GM18511 (cell line): ENCODE measurements around the gene ST8SIA4.

ENCODE experiments used
- ATAC-seq: cut with Tn5 transposase; IDR thresholded peaks from one replicate; pipeline ENCODE4 v1.9.1; 2021; ENCODE audit warnings: mild to moderate bottlenecking, moderate library complexity; ENCODE audit not compliant: unreplicated experiment

The ST8SIA4 gene

DNA sequence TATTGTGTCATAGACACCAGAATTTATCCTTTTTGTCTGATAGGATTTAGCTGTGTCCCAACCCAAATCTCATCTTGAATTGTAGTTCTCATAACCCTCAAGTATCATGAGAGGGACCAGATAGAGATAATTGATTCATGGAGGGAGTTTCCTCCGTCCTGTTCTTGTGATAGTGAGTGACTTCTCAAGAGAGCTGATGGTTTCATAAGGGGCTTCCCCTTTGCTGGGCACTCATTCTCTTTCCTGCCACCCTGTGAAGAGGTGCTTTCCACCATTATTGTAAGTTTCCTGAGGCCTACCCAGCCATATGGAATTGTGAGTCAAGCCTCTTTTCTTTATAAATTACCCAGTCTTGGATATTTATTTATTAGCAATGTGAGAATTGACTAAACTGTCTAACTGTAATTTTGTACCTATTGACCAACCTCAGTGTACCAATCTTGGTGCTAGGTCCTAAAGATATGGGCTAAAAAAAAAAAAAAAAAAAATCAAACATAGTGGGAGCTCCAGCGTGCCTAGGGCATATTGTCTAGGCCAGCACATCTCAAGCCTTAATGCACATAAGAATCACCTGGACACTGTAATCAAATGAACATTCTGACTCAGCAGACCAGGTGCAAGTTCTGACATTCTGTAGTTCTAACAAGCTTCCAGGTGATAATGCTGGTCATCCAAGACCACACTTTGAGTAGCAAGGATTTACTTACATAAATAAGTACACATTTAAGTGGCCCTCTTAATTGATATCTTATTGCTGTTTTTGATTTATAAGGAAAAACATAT is 30.5 kb downstream of the ST8SIA4 start:
- peak; percentile 62 for ATAC-seq

DNA sequence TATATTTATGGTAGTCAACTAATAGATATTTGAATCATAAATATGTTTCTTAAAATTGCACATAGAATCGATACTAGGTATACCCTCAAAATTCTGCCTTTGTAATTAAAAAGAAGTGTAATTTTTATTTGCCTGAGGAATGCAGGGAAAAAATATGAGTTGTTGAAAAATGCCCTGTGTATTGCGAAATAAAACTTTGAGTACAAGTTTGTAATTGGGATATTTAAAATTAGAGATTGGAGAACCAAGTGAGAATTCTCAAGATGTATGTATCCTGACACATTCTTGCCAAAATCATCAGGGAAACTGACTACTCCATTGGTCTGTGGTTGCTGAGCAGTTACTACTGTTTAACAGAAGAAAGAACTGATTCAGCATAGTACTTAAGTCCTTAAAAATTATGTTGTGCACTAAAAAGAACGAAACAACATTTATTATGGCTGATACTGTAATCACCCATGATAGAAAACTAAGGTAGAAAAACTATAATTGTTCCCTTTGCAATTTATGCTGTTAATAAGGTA is 36.0 kb downstream of the ST8SIA4 start:
- ATAC-seq: no peak

GRCh38 chr5:100864931-100865330 is 38.2 kb downstream of the ST8SIA4 start:
- ATAC-seq: no peak

GRCh38 chr5:100863739-100864138 is 39.3 kb downstream of the ST8SIA4 start:
- ATAC-seq: no peak

DNA sequence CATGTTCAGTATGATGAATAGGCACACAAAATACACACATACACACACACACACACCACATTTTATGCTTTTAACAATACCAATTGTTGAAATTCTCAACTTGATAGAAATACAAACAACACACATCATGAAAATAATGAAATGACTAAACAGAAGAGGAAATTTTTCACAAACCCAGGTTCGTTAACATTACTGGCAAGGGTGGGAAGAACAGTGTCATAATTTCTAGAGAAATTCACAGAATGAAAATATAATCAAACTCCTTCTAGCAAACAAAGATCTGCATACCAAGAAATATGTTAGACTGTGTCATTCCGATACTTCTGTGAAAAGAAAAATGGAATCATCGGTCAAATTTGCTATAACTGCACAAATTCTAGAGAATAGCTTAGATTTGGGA is 41.9 kb downstream of the ST8SIA4 start:
- no peak for ATAC-seq

- ATAC-seq: peak; percentile 58
These were observed 42.7 kb downstream of the ST8SIA4 start for GRCh38 chr5:100860407-100860806.

DNA sequence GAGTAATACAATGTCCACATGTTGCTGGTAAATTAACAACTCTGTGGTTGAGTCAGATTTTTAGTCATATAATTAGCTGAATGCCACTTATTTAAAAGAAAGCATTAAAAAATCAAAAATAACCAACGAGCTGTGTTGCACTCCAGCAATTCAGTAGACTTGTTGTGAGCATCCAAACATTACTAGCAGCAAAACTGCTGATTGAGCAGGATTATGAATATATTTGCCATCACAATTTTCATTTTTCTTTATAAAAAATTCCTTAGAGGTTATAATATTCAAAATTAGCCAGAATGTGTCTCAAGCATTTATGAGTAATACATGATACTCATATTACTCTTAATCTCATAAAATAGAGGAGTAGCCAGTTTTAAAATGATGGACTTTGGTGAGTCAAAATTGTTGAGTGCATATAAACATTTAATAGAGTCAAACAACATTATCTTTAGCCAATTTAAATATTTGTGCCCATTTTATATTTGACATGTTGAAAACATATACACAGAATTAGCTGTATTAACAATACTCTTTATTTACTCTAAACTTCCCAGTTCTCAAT is 44.0 kb downstream of the ST8SIA4 start:
- no peak for ATAC-seq

GRCh38 chr5:100856462-100856861 is 46.6 kb downstream of the ST8SIA4 start:
- ATAC-seq: no peak

DNA sequence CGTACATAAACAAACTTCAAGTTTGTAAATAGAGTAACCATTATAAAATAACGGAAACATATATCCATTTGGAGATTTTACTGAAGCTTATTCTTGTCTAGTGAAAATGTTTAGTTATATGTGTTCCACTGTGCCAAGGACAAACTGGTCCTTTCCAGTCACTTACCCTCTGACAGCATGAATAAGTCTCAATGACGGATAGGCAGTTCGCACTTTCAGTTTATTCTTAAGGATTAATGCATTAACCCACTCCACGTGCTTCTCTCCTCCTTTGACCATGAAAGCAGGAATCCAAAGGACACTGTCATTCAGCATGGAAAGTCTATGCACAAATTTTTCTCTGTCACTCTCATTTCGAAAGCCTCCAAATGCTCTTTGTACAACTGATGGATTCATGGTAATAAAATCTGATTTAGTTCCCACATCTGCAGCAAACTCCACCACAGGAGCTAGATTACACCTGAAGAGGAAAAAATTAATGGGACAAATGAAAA is 47.1 kb downstream of the ST8SIA4 start:
- ATAC-seq: no peak

DNA sequence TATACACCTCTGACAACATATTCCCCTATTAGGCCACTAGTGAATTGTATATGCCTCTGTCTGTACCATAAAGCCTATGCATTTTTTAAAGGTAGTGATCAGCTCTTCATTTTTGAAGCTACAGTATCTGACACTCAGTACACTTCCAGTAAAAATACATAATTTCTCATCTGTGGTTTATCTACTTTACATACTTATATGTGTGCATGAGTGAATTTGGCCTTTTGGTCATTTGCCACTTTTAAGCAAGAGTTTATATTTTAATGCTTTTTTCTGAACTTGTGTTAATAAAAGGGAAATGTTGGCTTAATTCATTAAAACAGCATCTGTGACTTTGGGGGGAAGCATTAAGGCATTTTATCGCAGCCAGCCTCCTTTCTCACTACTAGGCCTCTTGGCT is 47.8 kb downstream of the ST8SIA4 start:
- ATAC-seq: no peak

GRCh38 chr5:100854591-100854990 is 48.5 kb downstream of the ST8SIA4 start:
- no peak for ATAC-seq

DNA sequence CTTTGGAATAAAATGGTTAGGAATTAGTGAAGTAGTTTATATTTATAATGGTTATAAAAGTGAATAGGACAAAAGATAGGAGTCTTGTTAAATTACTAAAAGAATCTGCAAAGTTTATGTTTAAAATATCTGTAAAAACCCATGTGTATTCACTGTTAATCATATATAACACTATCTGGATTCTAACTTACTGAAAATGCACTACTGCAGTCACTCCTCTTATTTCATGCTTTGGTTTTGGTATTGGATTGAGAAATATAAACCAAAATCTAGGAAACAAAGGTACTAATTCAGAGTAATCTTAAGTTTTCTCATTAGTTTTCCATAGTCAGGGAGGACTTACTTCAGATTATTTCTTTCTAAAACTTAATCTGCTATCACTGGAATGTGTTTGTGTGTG is 49.5 kb downstream of the ST8SIA4 start:
- ATAC-seq: no peak

- ATAC-seq: peak; percentile 96
These were observed 50.1 kb downstream of the ST8SIA4 start for GRCh38 chr5:100852988-100853449.

GRCh38 chr5:100852051-100852450 is 51.0 kb downstream of the ST8SIA4 start:
- no peak for ATAC-seq

GRCh38 chr5:100846772-100847171 is 56.3 kb downstream of the ST8SIA4 start:
- no peak for ATAC-seq

- no peak for ATAC-seq
These were observed 61.0 kb downstream of the ST8SIA4 start for GRCh38 chr5:100842080-100842479.

DNA sequence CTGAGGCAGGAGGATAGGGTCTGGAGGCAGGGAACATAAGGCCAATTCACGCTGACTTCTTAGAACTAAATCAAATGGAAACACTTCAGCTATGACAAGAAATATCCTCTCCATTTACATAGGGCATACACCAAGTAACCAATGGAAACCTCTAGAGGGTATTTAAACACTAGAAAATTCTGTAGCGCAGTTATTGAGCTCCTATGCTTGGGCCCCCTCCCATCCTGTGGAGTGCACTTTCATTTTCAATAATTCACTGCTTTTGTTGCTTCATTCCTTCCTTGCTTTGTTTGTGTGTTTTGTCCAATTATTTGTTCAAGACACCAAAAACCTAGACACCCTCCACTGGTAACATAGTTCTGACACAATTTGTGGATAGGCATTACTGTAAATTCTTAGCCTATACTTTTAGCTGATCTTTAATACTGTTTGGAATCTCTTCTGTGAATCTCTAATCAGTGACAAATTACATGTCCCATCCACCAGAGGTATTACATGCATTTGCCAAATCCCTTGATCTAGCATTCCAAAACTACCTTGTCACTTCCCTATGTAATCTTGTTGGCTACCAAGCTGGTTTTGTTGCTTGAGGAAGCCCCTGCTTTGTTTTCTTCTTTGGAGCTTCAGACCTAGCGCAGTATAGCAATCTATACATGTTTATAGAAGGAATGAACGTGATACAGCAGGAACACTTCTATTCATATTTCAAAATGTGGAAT is 61.6 kb downstream of the ST8SIA4 start:
- no peak for ATAC-seq

- ATAC-seq: peak; percentile 43
These were observed 62.3 kb downstream of the ST8SIA4 start for GRCh38 chr5:100840789-100841188.

DNA sequence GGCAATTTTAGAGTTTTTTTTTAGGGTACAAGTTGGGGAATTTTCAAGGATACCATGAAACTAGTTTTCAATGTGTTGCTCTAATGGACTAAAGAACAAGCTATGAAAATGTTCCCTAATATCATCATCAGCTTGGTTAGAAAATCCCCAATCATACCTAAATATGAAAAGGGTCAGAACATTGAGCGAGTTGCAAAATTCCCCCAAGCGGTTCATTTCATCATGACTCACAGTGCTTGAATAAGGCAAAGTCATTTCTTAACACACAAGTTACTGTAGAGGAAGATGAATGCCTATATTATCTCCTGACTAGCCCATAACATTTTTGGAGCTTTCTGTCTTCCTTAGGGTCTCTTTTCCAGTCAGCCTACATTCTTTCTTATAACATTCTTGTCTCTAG is 62.7 kb downstream of the ST8SIA4 start:
- ATAC-seq: peak; percentile 82

DNA sequence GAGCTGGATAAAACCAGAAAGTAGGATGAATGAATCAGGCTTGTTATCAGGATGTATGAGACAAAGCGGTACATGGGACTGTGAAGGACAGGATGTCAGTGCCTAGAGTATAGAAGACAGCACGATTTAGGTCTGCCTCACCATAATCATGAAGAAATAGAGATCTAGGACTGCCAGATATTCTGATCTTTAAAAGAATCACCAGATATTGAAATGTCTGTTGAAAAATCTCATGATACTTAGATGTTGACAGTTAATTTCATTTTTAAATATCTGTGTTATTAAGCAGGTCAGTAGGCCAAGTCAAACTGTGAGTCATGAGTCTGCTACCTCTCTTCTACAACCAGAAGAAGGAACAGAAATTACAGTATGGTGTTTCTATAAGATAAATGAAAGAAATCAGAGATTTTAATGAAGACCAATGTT is 65.0 kb downstream of the ST8SIA4 start:
- peak; percentile 53 for ATAC-seq

GRCh38 chr5:100834519-100834918 is 68.6 kb downstream of the ST8SIA4 start:
- no peak for ATAC-seq
